Esophagus squamous epithelium (tissue), 5 donors: ENCODE results near the gene OLFM2. TPM values are rescaled to one million over a fixed set of nuclear protein-coding genes. Genes with fewer than 3 reads are reported as not detected.

Source experiments
- DNase-seq: peaks from one replicate; lab custom pipeline; 2025; lab: John Stamatoyannopoulos, UW
- H3K27ac ChIP-seq, 4 donors: fragments of 200-600 bp; sonication (generic); one replicate each; pipeline ENCODE4 v1.5.1; 2016 to 2019; ENCODE audit warnings: mild to moderate bottlenecking in 1 of 4
- H3K27me3 ChIP-seq, 4 donors: fragments of 200-600 bp; sonication (generic); 1 replicate in 3 of 4; 2 replicates in 1 of 4; pipeline versions ENCODE4 v1.5.1 to v1.6.0; 2017 to 2021; ENCODE audit warnings: antibody characterized with exemption in 1 of 4
- H3K36me3 ChIP-seq, 3 donors: fragments of 200-600 bp; sonication (generic); one replicate each; pipeline ENCODE4 v1.5.1; 2016 to 2019
- H3K4me1 ChIP-seq, 3 donors: fragments of 200-600 bp; sonication (generic); one replicate each; pipeline ENCODE4 v1.5.1; 2017 to 2019
- H3K4me3 ChIP-seq, 4 donors: fragments of 200-600 bp; sonication (generic); 1 replicate in 3 of 4; 2 replicates in 1 of 4; pipeline ENCODE4 v1.5.1; 2016 to 2019; ENCODE audit warnings: mild to moderate bottlenecking in 2 of 4, moderate library complexity in 1 of 4
- H3K9me3 ChIP-seq, 3 donors: fragments of 200-600 bp; sonication (generic); one replicate each; pipeline ENCODE4 v1.5.1; 2016 to 2019
- CTCF ChIP-seq, 6 experiments: fragments of 450-650 bp in 4 of 6; fragments of 200-600 bp in 2 of 6; sonication (generic) in 2 of 6; IDR thresholded peaks; one replicate each; pipeline ENCODE4 v1.5.1; 2016 to 2019; ENCODE audit warnings: antibody characterized with exemption in 6 of 6, mild to moderate bottlenecking in 4 of 6, moderate library complexity in 4 of 6
- POLR2A ChIP-seq, 4 donors: fragments of 450-650 bp; IDR thresholded peaks; one replicate each; pipeline ENCODE4 v1.6.1; 2017; ENCODE audit warnings: antibody characterized with exemption in 4 of 4, mild to moderate bottlenecking in 4 of 4, moderate library complexity in 3 of 4
- WGBS, 2 donors: methylation state at CpG; one replicate each; pipeline ENCODE4 v1.1.5; 2018; 5-methylcytosine and 5-hydroxymethylcytosine counted together
- intact Hi-C: fragments of 100-400 bp; cut with DNase I; formaldehyde crosslinking; loops from one replicate; pipeline ENCODE4 v1.15.0; 2022
- small RNA-seq, 4 donors: library from RNA; depleted of rRNA; stranded (forward); fragments of <200 nt; gene quantifications; one replicate each; pipeline ENCODE3, GENCODE V24; 2016
- total RNA-seq, 4 donors: library from RNA; depleted of rRNA; stranded (reverse); fragments of >200 nt; gene quantifications; one replicate each; pipeline ENCODE4 v1.1.0, GENCODE V29; 2016
- donor health status: DM: yes; HTN: yes; CAD: no.

The OLFM2 gene
- total RNA-seq, 4 donors from 2014 or later, result 8.6 to 14.6 (median 9.8) TPM

GRCh38 chr19:9806803-9807202 lies 129.5 kb downstream of the OLFM2 start:
- TF ChIP-seq POLR2A (IDR thresholded peaks at IDR 0.05), result no peak
- no peak for TF ChIP-seq CTCF (IDR thresholded peaks at IDR 0.05)
- Histone ChIP-seq H3K27ac (no peak overlapping the region), H3K27me3 (no peaks in the 10 kb centered on the region), H3K9me3 (no peaks in the 10 kb centered on the region), H3K36me3 (peaks cover 10 to 69% (median 23%) of the 10 kb centered on the region in 3 donors), H3K4me3 (no peak overlapping the region), H3K4me1 (no peaks in the 10 kb centered on the region)
- 92% methylated on average over 3 of the region's 3 CpGs; no CpG with 5 or more reads in 1 of the 2 donors for WGBS, 2 donors
- DNase-seq, result no peak
- intact Hi-C loops, result no loop called here

Small RNAs within 50 kb of the gene (small RNA-seq; reads per million reads assigned to genes)
- gene RF00156, result 0 to 0.09 (median 0) reads per million in 4 donors

Other genes starting within 250 kb of the OLFM2 start
- 10 to 100 TPM; 10.8 to 18.5 (median 13.5) TPM for gene ZNF846, start 167.8 kb downstream of the OLFM2 start, total RNA-seq
- gene FBXL12, start 117.4 kb downstream of the OLFM2 start, total RNA-seq, result 10 to 100 TPM in 3 of 4 donors, 1 to 10 TPM in 1; 6.9 to 20.0 (median 13.7) TPM
- gene UBL5, start 108.6 kb downstream of the OLFM2 start, total RNA-seq, result 100 to 1,000 TPM; 394 to 688 (median 499) TPM
- gene PIN1, start 101.2 kb downstream of the OLFM2 start, total RNA-seq, result 10 to 100 TPM; 61.1 to 77.1 (median 67.6) TPM
- gene COL5A3, start 74.0 kb upstream of the OLFM2 start, total RNA-seq, result 1 to 10 TPM; 3.7 to 7.4 (median 5.2) TPM
- gene RDH8, start 77.0 kb upstream of the OLFM2 start, total RNA-seq, result not detected
- gene SHFL, start 149.8 kb upstream of the OLFM2 start, total RNA-seq, result 10 to 100 TPM in 3 of 4 donors, 1 to 10 TPM in 1; 10.0 to 23.7 (median 14.7) TPM
- under 1 TPM in 1 of 4 donors, not detected in 3; 0.42 TPM for gene ANGPTL6, start 166.2 kb upstream of the OLFM2 start, total RNA-seq
- 10 to 100 TPM; 31.9 to 56.1 (median 39.6) TPM for gene PPAN, start 169.8 kb upstream of the OLFM2 start, total RNA-seq
- 1 to 10 TPM; 2.9 to 9.2 (median 5.8) TPM for gene P2RY11, start 175.2 kb upstream of the OLFM2 start, total RNA-seq
- 100 to 1,000 TPM; 146 to 253 (median 183) TPM for gene EIF3G, start 183.4 kb upstream of the OLFM2 start, total RNA-seq